ENCODE results near the gene TRHDE.
"Not testable (repeated sequence)": the region's sequence is repeated elsewhere in the genome, so short reads cannot be mapped to it uniquely, and the experiment has no call there.

The TRHDE gene

GRCh38 chr12:72511906-72512305 lies 239.7 kb downstream of the TRHDE start:
- no peak for DNase-seq (ENCODE audit: low read depth)

GRCh38 chr12:72520044-72520678 lies 248.0 kb downstream of the TRHDE start:
- DNase-seq (ENCODE audit: low read depth) = not testable (repeated sequence)

- DNase-seq (ENCODE audit: low read depth) = no peak
These were observed 249.2 kb downstream of the TRHDE start for GRCh38 chr12:72521326-72521725.

- DNase-seq (ENCODE audit: low read depth) = no peak
These were observed 250.2 kb downstream of the TRHDE start for GRCh38 chr12:72522411-72522810.

GRCh38 chr12:72523754-72524153 lies 251.6 kb downstream of the TRHDE start:
- no peak for DNase-seq (ENCODE audit: low read depth)

- DNase-seq (ENCODE audit: low read depth) = no peak
These were observed 263.2 kb downstream of the TRHDE start for GRCh38 chr12:72535212-72535990.

GRCh38 chr12:72540811-72541210 lies 268.6 kb downstream of the TRHDE start:
- no peak for DNase-seq (ENCODE audit: low read depth)

- DNase-seq (ENCODE audit: low read depth) = no peak
These were observed 271.8 kb downstream of the TRHDE start for GRCh38 chr12:72543777-72544467.

- DNase-seq (ENCODE audit: low read depth) = no peak
These were observed 273.9 kb downstream of the TRHDE start for GRCh38 chr12:72546106-72546505.

GRCh38 chr12:72547573-72547972 lies 275.4 kb downstream of the TRHDE start:
- DNase-seq (ENCODE audit: low read depth) = no peak

GRCh38 chr12:72549184-72549583 lies 277.0 kb downstream of the TRHDE start:
- DNase-seq (ENCODE audit: low read depth) = no peak

- DNase-seq (ENCODE audit: low read depth) = no peak
These were observed 288.0 kb downstream of the TRHDE start for GRCh38 chr12:72560003-72560769.

- no peak for DNase-seq (ENCODE audit: low read depth)
These were observed 298.4 kb downstream of the TRHDE start for GRCh38 chr12:72570601-72571000.

- DNase-seq (ENCODE audit: low read depth) = no peak
These were observed 302.0 kb downstream of the TRHDE start for GRCh38 chr12:72574138-72574537.

GRCh38 chr12:72578327-72578726 lies 306.2 kb downstream of the TRHDE start:
- DNase-seq (ENCODE audit: low read depth) = no peak

- DNase-seq (ENCODE audit: low read depth) = no peak
These were observed 314.3 kb downstream of the TRHDE start for GRCh38 chr12:72586456-72586855.

- DNase-seq (ENCODE audit: low read depth) = no peak
These were observed 330.4 kb downstream of the TRHDE start for GRCh38 chr12:72602581-72602980.

- DNase-seq (ENCODE audit: low read depth) = no peak
These were observed 333.8 kb downstream of the TRHDE start for GRCh38 chr12:72605975-72606374.

GRCh38 chr12:72610342-72610741 lies 338.2 kb downstream of the TRHDE start:
- DNase-seq (ENCODE audit: low read depth) = no peak

- DNase-seq (ENCODE audit: low read depth) = no peak
These were observed 338.7 kb downstream of the TRHDE start for GRCh38 chr12:72610854-72611358.

GRCh38 chr12:72612171-72612570 lies 340.0 kb downstream of the TRHDE start:
- DNase-seq (ENCODE audit: low read depth) = no peak

GRCh38 chr12:72618764-72619163 lies 346.6 kb downstream of the TRHDE start:
- no peak for DNase-seq (ENCODE audit: low read depth)

Data from stimulated activated CD8-positive, alpha-beta memory T cell treated with anti-CD3 and anti-CD28 coated beads, Interleukin-7, amount 100 ng/mL, for 24 hours (primary cell).